LHCN-M2 (cell line): Measurements from ENCODE around the gene FLT3. TPM values are rescaled to one million over a fixed set of nuclear protein-coding genes. Genes with fewer than 3 reads are reported as not detected.
"Not testable (repeated sequence)": the region's sequence is repeated elsewhere in the genome, so short reads cannot be mapped to it uniquely, and the experiment has no call there.

Experiments
- DNase-seq: peaks from one replicate; pipeline ENCODE4 v3.0.0-alpha.2; 2012; ENCODE audit warnings: low read depth
- total RNA-seq: library from RNA; depleted of rRNA; stranded (reverse); fragments of >200 nt; gene quantifications from 2 replicates; pipeline ENCODE4 v1.2.3, GENCODE V29; 2014

The FLT3 gene
- total RNA-seq, 1 experiment from 2014 or later, result not detected

- DNase-seq, result no peak
These were observed 126.3 kb downstream of the FLT3 start for GRCh38 chr13:27973961-27974662.

- no peak for DNase-seq
These were observed 127.1 kb downstream of the FLT3 start for GRCh38 chr13:27973291-27973690.

GRCh38 chr13:27972478-27972820 lies 127.9 kb downstream of the FLT3 start:
- no peak for DNase-seq

- no peak for DNase-seq
These were observed 128.4 kb downstream of the FLT3 start for GRCh38 chr13:27971776-27972477.

- DNase-seq, result no peak
These were observed 129.1 kb downstream of the FLT3 start for GRCh38 chr13:27971236-27971645.

GRCh38 chr13:27970382-27971235 lies 129.8 kb downstream of the FLT3 start:
- DNase-seq, result no peak

GRCh38 chr13:27969866-27970229 lies 130.5 kb downstream of the FLT3 start:
- no peak for DNase-seq

- no peak for DNase-seq
These were observed 131.1 kb downstream of the FLT3 start, which contains the start of gene CDX2 for GRCh38 chr13:27969082-27969865. Gene CDX2 (minus strand): TSS chr13:27969315. CDS start chr13:27969006, 309 bp downstream.

GRCh38 chr13:27968316-27969081 lies 131.9 kb downstream of the FLT3 start:
- DNase-seq, result no peak

- DNase-seq, result no peak
These were observed 132.6 kb downstream of the FLT3 start for GRCh38 chr13:27967736-27968315.

GRCh38 chr13:27967203-27967735 lies 133.1 kb downstream of the FLT3 start:
- no peak for DNase-seq

GRCh38 chr13:27966641-27967202 lies 133.7 kb downstream of the FLT3 start:
- no peak for DNase-seq

GRCh38 chr13:27965740-27966640 lies 134.4 kb downstream of the FLT3 start:
- no peak for DNase-seq

- DNase-seq, result no peak
These were observed 135.0 kb downstream of the FLT3 start for GRCh38 chr13:27965343-27965739.

- no peak for DNase-seq
These were observed 135.5 kb downstream of the FLT3 start for GRCh38 chr13:27964741-27965323.

GRCh38 chr13:27964206-27964605 lies 136.2 kb downstream of the FLT3 start:
- DNase-seq, result not testable (repeated sequence)

- no peak for DNase-seq
These were observed 136.9 kb downstream of the FLT3 start for GRCh38 chr13:27963491-27963890.

- DNase-seq, result no peak
These were observed 137.4 kb downstream of the FLT3 start for GRCh38 chr13:27962982-27963381.
